Measurements from ENCODE around the gene NAIF1. TPM values are rescaled to one million over a fixed set of nuclear protein-coding genes. Genes with fewer than 3 reads are reported as not detected.

Gene NAIF1
- total RNA-seq, 4 donors from 2014 or later, result 6.3 to 8.8 (median 7.8) TPM

DNA sequence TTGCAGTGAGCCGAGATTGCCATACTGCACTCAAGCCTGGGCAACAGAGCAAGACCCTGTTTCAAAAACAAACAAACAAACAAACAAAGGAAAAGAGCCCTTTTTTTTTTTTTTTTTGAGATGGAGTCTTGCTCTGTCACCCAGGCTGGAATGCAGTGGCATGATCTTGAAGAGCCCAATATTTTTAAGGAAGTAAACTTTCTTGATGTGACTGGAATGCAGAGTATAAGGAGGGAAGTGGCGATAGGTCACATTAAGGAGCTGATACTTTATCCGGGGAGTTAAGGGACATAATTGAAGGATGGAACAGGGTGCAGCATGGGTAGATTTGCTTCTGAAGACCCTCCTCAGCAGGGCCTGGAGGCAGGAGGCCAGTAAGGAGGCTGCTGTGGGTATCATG, 13.0 kb downstream of the NAIF1 start:
- H3K27ac ChIP-seq, result peak overlapping the region in 3 of 4 donors; percentile 89 to 95 (median 93)
- peaks cover 21 to 83% (median 37%) of the 10 kb centered on the region in 3 donors for H3K4me1 ChIP-seq
- WGBS, 2 donors, result 82 to 83% methylated on average over 3 of the region's 3 CpGs
- no peak for TF ChIP-seq POLR2A (IDR thresholded peaks at IDR 0.05)
- TF ChIP-seq, protein P1, sequence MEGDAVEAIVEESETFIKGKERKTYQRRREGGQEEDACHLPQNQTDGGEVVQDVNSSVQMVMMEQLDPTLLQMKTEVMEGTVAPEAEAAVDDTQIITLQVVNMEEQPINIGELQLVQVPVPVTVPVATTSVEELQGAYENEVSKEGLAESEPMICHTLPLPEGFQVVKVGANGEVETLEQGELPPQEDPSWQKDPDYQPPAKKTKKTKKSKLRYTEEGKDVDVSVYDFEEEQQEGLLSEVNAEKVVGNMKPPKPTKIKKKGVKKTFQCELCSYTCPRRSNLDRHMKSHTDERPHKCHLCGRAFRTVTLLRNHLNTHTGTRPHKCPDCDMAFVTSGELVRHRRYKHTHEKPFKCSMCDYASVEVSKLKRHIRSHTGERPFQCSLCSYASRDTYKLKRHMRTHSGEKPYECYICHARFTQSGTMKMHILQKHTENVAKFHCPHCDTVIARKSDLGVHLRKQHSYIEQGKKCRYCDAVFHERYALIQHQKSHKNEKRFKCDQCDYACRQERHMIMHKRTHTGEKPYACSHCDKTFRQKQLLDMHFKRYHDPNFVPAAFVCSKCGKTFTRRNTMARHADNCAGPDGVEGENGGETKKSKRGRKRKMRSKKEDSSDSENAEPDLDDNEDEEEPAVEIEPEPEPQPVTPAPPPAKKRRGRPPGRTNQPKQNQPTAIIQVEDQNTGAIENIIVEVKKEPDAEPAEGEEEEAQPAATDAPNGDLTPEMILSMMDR (IDR thresholded peaks at IDR 0.05), result no peak
- DNase-seq, result no peak
- intact Hi-C loops (cut with DNase I), result no loop called here
- H3K27me3 ChIP-seq, result no peaks in the 10 kb centered on the region
- H3K4me3 ChIP-seq, result no peak overlapping the region
- H3K36me3 ChIP-seq, result no peaks in the 10 kb centered on the region
- H3K9me3 ChIP-seq, result no peaks in the 10 kb centered on the region

DNA sequence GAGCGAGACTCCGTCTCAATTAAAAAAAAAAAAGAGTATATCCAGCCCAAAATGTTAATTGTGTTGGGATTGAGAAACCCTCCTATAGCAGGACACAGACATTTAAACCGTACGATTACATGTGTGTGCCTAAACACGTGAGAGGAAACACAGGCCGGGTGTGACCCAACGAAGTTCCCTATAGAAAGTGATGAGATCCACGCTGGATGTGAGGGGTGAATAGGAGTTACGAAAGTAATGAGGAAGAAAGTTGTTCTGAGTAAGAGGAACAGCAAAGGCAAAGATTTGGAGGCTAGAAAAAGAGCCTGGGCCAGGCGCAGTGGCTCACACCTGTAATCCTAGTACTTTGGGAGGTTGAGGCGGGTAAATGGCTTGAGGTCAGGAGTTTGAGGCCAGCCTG, 13.6 kb downstream of the NAIF1 start:
- DNase-seq, result no peak
- Histone ChIP-seq H3K4me3 (no peak overlapping the region), H3K36me3 (no peaks in the 10 kb centered on the region), H3K27ac (peak overlapping the region in 3 of 4 donors; percentile 68 to 93 (median 89)), H3K4me1 (peaks cover 21 to 79% (median 37%) of the 10 kb centered on the region in 3 donors), H3K9me3 (no peaks in the 10 kb centered on the region), H3K27me3 (no peaks in the 10 kb centered on the region)
- WGBS, 2 donors, result 72 to 74% methylated on average over 11 of the region's 11 CpGs
- intact Hi-C loops (cut with DNase I), result no loop called here
- no peak for TF ChIP-seq POLR2A (IDR thresholded peaks at IDR 0.05)
- TF ChIP-seq, protein P1 (IDR thresholded peaks at IDR 0.05), result no peak

DNA sequence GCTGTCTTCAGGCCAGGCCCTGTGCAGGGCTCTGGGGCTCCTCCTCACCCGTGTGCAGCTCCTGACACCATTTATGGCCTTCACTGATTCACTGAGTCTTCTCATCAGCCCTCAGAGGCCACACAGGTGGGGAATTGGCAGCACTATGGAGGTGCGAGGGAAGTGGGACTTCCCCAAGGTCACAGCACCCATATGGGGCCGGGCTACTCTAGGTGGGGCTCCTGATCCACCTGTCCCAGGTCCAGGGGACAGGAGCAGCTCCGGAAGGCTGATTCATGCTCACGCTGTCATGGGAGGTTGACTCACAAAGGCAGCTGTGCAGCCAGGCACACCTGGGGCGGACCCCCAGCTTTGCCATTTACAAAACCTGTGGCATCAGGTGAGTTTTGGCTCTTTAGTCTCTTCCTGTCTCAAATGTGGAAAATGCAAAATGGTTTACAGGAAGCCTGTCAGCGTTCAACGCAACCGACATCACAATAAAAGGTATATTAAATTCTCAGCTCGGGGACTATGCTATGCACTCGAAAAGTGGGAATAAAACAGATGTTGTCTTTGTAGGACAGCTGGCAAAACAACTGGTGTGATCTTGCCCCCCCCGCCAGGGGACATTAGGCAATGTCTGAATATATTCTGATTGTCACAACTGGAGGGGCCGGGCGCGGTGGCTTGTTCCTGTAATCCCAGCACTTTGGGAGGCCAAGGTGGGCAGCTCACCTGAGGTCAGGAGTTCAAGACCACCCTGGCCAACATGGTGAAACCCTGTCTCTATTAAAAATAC, 15.0 kb downstream of the NAIF1 start:
- Histone ChIP-seq H3K4me1 (peaks cover 21 to 72% (median 37%) of the 10 kb centered on the region in 3 donors), H3K36me3 (no peaks in the 10 kb centered on the region), H3K27me3 (no peaks in the 10 kb centered on the region), H3K27ac (peak overlapping the region; percentile 36 to 93 (median 84)), H3K4me3 (no peak overlapping the region), H3K9me3 (no peaks in the 10 kb centered on the region)
- intact Hi-C loops (cut with DNase I), result no loop called here
- 55 to 61% methylated on average over 9 to 12 of the region's 15 CpGs for WGBS, 2 donors
- no peak for DNase-seq
- TF ChIP-seq, protein P1 (IDR thresholded peaks at IDR 0.05), result no peak

DNA sequence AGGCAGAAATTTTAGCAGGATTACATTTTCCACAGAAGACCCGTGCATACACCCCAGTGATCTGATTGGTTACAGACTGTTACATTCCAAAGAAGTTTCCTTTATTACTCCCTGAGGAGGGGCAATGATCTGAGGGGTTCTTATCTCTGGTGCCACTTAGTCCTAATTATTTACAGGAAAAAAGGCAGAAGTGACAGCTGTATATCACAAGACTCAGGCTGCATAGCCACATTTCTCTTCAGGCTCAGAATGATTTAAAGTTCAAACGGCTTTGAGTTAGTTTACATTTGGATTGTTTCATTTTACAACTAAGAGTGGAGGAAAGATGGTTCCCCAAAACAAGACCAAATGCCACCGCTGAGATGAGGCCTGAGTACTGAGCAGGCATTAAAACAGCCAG, 17.3 kb downstream of the NAIF1 start:
- TF ChIP-seq POLR2A (IDR thresholded peaks at IDR 0.05), result no peak
- TF ChIP-seq, protein P1 (IDR thresholded peaks at IDR 0.05), result no peak
- DNase-seq, result no peak
- no peaks in the 10 kb centered on the region for H3K36me3 ChIP-seq
- no peaks in the 10 kb centered on the region for H3K27me3 ChIP-seq
- peak overlapping the region in 2 of 4 donors; percentile 87 to 89 for H3K27ac ChIP-seq
- H3K4me1 ChIP-seq, result peaks cover 8 to 49% (median 20%) of the 10 kb centered on the region in 3 donors
- intact Hi-C loops (cut with DNase I), result no loop called here
- no peaks in the 10 kb centered on the region for H3K9me3 ChIP-seq
- WGBS, 2 donors, result 64 to 75% methylated on average over 3 of the region's 3 CpGs
- no peak overlapping the region for H3K4me3 ChIP-seq

DNA sequence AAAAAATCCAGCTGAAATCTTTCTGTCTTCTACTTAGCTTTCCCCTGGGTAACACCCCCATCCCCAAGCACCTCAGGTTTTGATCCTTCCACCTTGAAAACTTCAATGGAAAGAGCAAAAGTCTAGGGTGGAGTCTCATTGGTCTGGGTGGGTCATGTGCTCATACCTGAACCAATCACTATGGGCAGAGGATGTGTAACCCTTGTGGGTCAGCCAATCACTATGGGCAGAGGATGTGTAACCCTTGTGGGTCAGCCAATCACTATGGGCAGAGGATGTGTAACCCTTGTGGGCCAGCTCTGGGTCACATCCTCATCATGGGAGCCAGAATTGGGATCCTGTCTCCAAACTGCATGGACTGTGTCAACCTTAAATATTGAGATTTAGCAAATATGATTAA, 18.5 kb downstream of the NAIF1 start:
- DNase-seq, result no peak
- Histone ChIP-seq H3K27ac (no peak overlapping the region), H3K4me1 (peaks cover 8 to 38% (median 16%) of the 10 kb centered on the region in 3 donors), H3K9me3 (no peaks in the 10 kb centered on the region), H3K36me3 (no peaks in the 10 kb centered on the region), H3K27me3 (no peaks in the 10 kb centered on the region), H3K4me3 (no peak overlapping the region)
- TF ChIP-seq, protein P1 (IDR thresholded peaks at IDR 0.05), result no peak
- TF ChIP-seq POLR2A (IDR thresholded peaks at IDR 0.05), result no peak
- intact Hi-C loops (cut with DNase I), result no loop called here
